Keratinocyte (primary cell): ENCODE data around the gene PSAP. TPM values are rescaled to one million over a fixed set of nuclear protein-coding genes. Genes with fewer than 3 reads are reported as not detected.
A peak's percentile ranks its signal among the peaks of the same experiment; 100 is the strongest.

Experiments used
- DNase-seq: peaks from one replicate; pipeline ENCODE4 v3.0.0-alpha.2; 2011; ENCODE audit warnings: low read depth, missing footprints, low spot score
- FAIRE-seq: peaks from 2 replicates; lab custom pipeline; 2011; peaks lifted over from hg19 to GRCh38; lab: Jason Lieb, UNC
- H2AFZ ChIP-seq: 2 replicates; pipeline ENCODE4 v1.6.0; 2012; ENCODE audit warnings: low read length, control low read depth, inconsistent platforms; ENCODE audit not compliant: control insufficient read depth
- H3K27ac ChIP-seq: 2 replicates; pipeline ENCODE4 v1.5.1; 2011; ENCODE audit warnings: low read length; ENCODE audit not compliant: control insufficient read depth, insufficient read depth
- H3K27me3 ChIP-seq: 3 replicates; pipeline ENCODE4 v1.6.0; 2011; ENCODE audit warnings: low read length; ENCODE audit not compliant: control insufficient read depth, insufficient read depth; ENCODE audit errors: extremely low read depth
- H3K36me3 ChIP-seq, 2 experiments: 2 replicates in 1 of 2; 3 replicates in 1 of 2; pipeline ENCODE4 v1.5.1; 2011; ENCODE audit warnings: low read length in 2 of 2, mild to moderate bottlenecking in 1 of 2; ENCODE audit not compliant: control insufficient read depth in 2 of 2, insufficient read depth in 2 of 2; ENCODE audit errors: extremely low read depth in 1 of 2
- H3K4me1 ChIP-seq: 3 replicates; pipeline ENCODE4 v1.5.1; 2011; ENCODE audit warnings: low read length; ENCODE audit not compliant: control insufficient read depth, insufficient read depth; ENCODE audit errors: extremely low read depth
- H3K4me2 ChIP-seq: 3 replicates; pipeline ENCODE4 v1.6.0; 2011; ENCODE audit warnings: low read depth, low read length; ENCODE audit not compliant: control insufficient read depth, insufficient read depth; ENCODE audit errors: extremely low read depth
- H3K4me3 ChIP-seq, 3 experiments: fragments of 200-600 bp in 1 of 3; sonication (generic) in 1 of 3; 2 replicates in 2 of 3; 3 replicates in 1 of 3; pipeline ENCODE4 v1.5.1; 2011 to 2016; ENCODE audit warnings: low read length in 3 of 3, mild to moderate bottlenecking in 3 of 3, control low read depth in 2 of 3, inconsistent platforms in 1 of 3, low read depth in 1 of 3, mixed read lengths in 1 of 3, mixed run types in 1 of 3, moderate library complexity in 1 of 3; ENCODE audit not compliant: control insufficient read depth in 2 of 3, insufficient read depth in 2 of 3; ENCODE audit errors: extremely low read depth in 1 of 3
- H3K79me2 ChIP-seq: 2 replicates; pipeline ENCODE4 v1.6.0; 2012; ENCODE audit warnings: low read length; ENCODE audit not compliant: control insufficient read depth, insufficient read depth
- H3K9ac ChIP-seq: 3 replicates; pipeline ENCODE4 v1.6.0; 2011; ENCODE audit warnings: low read length; ENCODE audit not compliant: control insufficient read depth, insufficient read depth; ENCODE audit errors: extremely low read depth
- H3K9me1 ChIP-seq: 3 replicates; pipeline ENCODE4 v1.6.0; 2011; ENCODE audit warnings: low read length; ENCODE audit not compliant: control insufficient read depth, insufficient read depth; ENCODE audit errors: extremely low read depth
- H3K9me3 ChIP-seq: 2 replicates; pipeline ENCODE4 v1.5.1; 2012; ENCODE audit warnings: low read depth, low read length; ENCODE audit not compliant: control insufficient read depth
- H4K20me1 ChIP-seq: 3 replicates; pipeline ENCODE4 v1.6.0; 2011; ENCODE audit warnings: low read length; ENCODE audit not compliant: control insufficient read depth, insufficient read depth; ENCODE audit errors: extremely low read depth
- EZH2 ChIP-seq: IDR thresholded peaks from one replicate; pipeline ENCODE4 v1.6.1; 2012; ENCODE audit warnings: inconsistent platforms, mild to moderate bottlenecking, low read length, moderate library complexity
- dilution Hi-C: fragments of 300-500 bp; cut with MboI; formaldehyde crosslinking; loops from one replicate; pipeline ENCODE4 v1.7.0; 2020; ENCODE audit warnings: low sequenced_read_pairs; ENCODE audit not compliant: extremely low pct_ligation_motif_present
- polyA plus RNA-seq, 5 experiments: library from polyadenylated mRNA; depleted of rRNA in 3 of 5; stranded (reverse) in 3 of 5; stranded (forward) in 1 of 5; unstranded in 1 of 5; fragments of >200 nt; gene quantifications; 1 replicate in 1 of 5; 2 replicates in 3 of 5; 3 replicates in 1 of 5; pipeline versions ENCODE4 v1.2.1 to v1.2.3, GENCODE V29; 2011 to 2012; ENCODE audit warnings: missing spikeins in 2 of 5, low read depth in 1 of 5, low replicate concordance in 1 of 5
- TF ChIP-seq, protein P1 (sequence below), 3 experiments: IDR thresholded peaks in 1 of 3; conservative IDR thresholded peaks in 1 of 3; optimal IDR thresholded peaks in 1 of 3; 2 replicates in 2 of 3; 3 replicates in 1 of 3; pipeline versions ENCODE3 to v1.5.1; 2011; ENCODE audit warnings: low read length in 3 of 3, mild to moderate bottlenecking in 3 of 3, moderate library complexity in 2 of 3, control low read depth in 1 of 3, inconsistent platforms in 1 of 3; ENCODE audit not compliant: insufficient read depth in 2 of 3; ENCODE audit errors: extremely low read depth in 1 of 3

The PSAP gene
- polyA plus RNA-seq, 1 donor (not counting 4 experiments of a cell fraction or from before 2014, with no cell fraction given) = 1,075 TPM

GRCh38 chr10:71827852-71828251, 23.2 kb downstream of the PSAP start:
- DNase-seq = no peak
- peaks cover 12% of the 10 kb centered on the region for H3K4me1 ChIP-seq
- no peaks in the 10 kb centered on the region for H4K20me1 ChIP-seq
- H3K79me2 ChIP-seq = peaks cover 10% of the 10 kb centered on the region
- no peaks in the 10 kb centered on the region for H3K9me3 ChIP-seq
- TF ChIP-seq EZH2 = no peak
- peaks cover 63 to 68% of the 10 kb centered on the region in 2 experiments for H3K36me3 ChIP-seq
- dilution Hi-C loops = no loop called here
- H2AFZ ChIP-seq = no peak overlapping the region
- no peak overlapping the region for H3K9ac ChIP-seq
- peaks cover 2% of the 10 kb centered on the region for H3K9me1 ChIP-seq
- H3K4me3 ChIP-seq = no peak overlapping the region
- FAIRE-seq = no peak
- H3K27ac ChIP-seq = no peak overlapping the region
- H3K27me3 ChIP-seq = no peaks in the 10 kb centered on the region
- no peak overlapping the region for H3K4me2 ChIP-seq

GRCh38 chr10:71825217-71825616, 25.8 kb downstream of the PSAP start:
- Histone ChIP-seq H3K79me2 (peaks cover under 1% of the 10 kb centered on the region), H3K36me3 (peaks cover 60 to 71% of the 10 kb centered on the region in 2 experiments), H3K27ac (no peak overlapping the region), H3K9me1 (no peaks in the 10 kb centered on the region), H4K20me1 (peaks cover 2% of the 10 kb centered on the region), H3K4me3 (no peak overlapping the region), H3K4me1 (no peaks in the 10 kb centered on the region), H3K9me3 (no peaks in the 10 kb centered on the region), H3K27me3 (no peaks in the 10 kb centered on the region), H3K4me2 (no peak overlapping the region), H3K9ac (no peak overlapping the region), H2AFZ (no peak overlapping the region)
- TF ChIP-seq, protein P1, sequence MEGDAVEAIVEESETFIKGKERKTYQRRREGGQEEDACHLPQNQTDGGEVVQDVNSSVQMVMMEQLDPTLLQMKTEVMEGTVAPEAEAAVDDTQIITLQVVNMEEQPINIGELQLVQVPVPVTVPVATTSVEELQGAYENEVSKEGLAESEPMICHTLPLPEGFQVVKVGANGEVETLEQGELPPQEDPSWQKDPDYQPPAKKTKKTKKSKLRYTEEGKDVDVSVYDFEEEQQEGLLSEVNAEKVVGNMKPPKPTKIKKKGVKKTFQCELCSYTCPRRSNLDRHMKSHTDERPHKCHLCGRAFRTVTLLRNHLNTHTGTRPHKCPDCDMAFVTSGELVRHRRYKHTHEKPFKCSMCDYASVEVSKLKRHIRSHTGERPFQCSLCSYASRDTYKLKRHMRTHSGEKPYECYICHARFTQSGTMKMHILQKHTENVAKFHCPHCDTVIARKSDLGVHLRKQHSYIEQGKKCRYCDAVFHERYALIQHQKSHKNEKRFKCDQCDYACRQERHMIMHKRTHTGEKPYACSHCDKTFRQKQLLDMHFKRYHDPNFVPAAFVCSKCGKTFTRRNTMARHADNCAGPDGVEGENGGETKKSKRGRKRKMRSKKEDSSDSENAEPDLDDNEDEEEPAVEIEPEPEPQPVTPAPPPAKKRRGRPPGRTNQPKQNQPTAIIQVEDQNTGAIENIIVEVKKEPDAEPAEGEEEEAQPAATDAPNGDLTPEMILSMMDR (optimal IDR thresholded peaks at IDR 0.05 in 1 of 3, IDR thresholded peaks at IDR 0.05 in 1 of 3, conservative IDR thresholded peaks at IDR 0.05 in 1 of 3; ENCODE audit: extremely low read depth in 1 of 3, insufficient read depth in 2 of 3, low read length in 3 of 3) = peak in 1 of 3 experiments; percentile 46
- TF ChIP-seq EZH2 = no peak
- dilution Hi-C loops = no loop called here
- FAIRE-seq = no peak
- DNase-seq = no peak

- no peak overlapping the region for H3K4me2 ChIP-seq
- H3K4me3 ChIP-seq = no peak overlapping the region
- TF ChIP-seq, protein P1 (optimal IDR thresholded peaks at IDR 0.05 in 1 of 3, IDR thresholded peaks at IDR 0.05 in 1 of 3, conservative IDR thresholded peaks at IDR 0.05 in 1 of 3; ENCODE audit: extremely low read depth in 1 of 3, insufficient read depth in 2 of 3, low read length in 3 of 3) = no peak
- no peak for TF ChIP-seq EZH2
- no peaks in the 10 kb centered on the region for H3K79me2 ChIP-seq
- no peaks in the 10 kb centered on the region for H3K4me1 ChIP-seq
- no peaks in the 10 kb centered on the region for H3K9me3 ChIP-seq
- dilution Hi-C loops = no loop called here
- H3K27ac ChIP-seq = no peak overlapping the region
- FAIRE-seq (no peak), DNase-seq (no peak)
- H3K27me3 ChIP-seq = no peaks in the 10 kb centered on the region
- H3K9ac ChIP-seq = no peak overlapping the region
- no peak overlapping the region for H2AFZ ChIP-seq
- H3K9me1 ChIP-seq = no peaks in the 10 kb centered on the region
- peaks cover 66 to 74% of the 10 kb centered on the region in 2 experiments for H3K36me3 ChIP-seq
- H4K20me1 ChIP-seq = peaks cover 2% of the 10 kb centered on the region
Measured at GRCh38 chr10:71824333-71824732, 26.7 kb downstream of the PSAP start.
